H1 (cell line): ENCODE results near the gene MACROH2A1.

ENCODE experiments used
- EGR1 ChIP-seq: IDR thresholded peaks from 2 replicates; pipeline ENCODE4 v1.6.1; 2011; ENCODE audit warnings: low read depth, low read length, borderline replicate concordance
- EZH2 ChIP-seq: fragments of 200-600 bp; sonication (generic); IDR thresholded peaks from 2 replicates; pipeline ENCODE4 v1.7.1; 2012; ENCODE audit warnings: low read depth, mild to moderate bottlenecking, moderate library complexity, low read length, inconsistent platforms; ENCODE audit not compliant: severe bottlenecking
- POLR2A ChIP-seq, 2 experiments: IDR thresholded peaks; 1 replicate in 1 of 2; 2 replicates in 1 of 2; pipeline ENCODE4 v1.6.1; 2011; ENCODE audit warnings: low read depth in 2 of 2, low read length in 2 of 2, mild to moderate bottlenecking in 2 of 2; ENCODE audit errors: control extremely low read depth in 1 of 2
- RAD21 ChIP-seq, 2 experiments: IDR thresholded peaks in 1 of 2; conservative IDR thresholded peaks in 1 of 2; 2 replicates each; pipeline ENCODE4 v1.6.1; 2011; ENCODE audit warnings: low read depth in 2 of 2, low read length in 2 of 2, improper control_type of control experiment in 1 of 2, inconsistent platforms in 1 of 2, mild to moderate bottlenecking in 1 of 2, moderate library complexity in 1 of 2
- SIN3A ChIP-seq, 2 experiments: IDR thresholded peaks in 1 of 2; conservative IDR thresholded peaks in 1 of 2; 2 replicates each; pipeline ENCODE4 v1.6.1; 2011 to 2012; ENCODE audit warnings: low read length in 2 of 2, improper control_type of control experiment in 1 of 2, low read depth in 1 of 2, mild to moderate bottlenecking in 1 of 2
- USF2 ChIP-seq: IDR thresholded peaks from 2 replicates; pipeline ENCODE4 v1.6.1; 2011; ENCODE audit warnings: low read length, improper control_type of control experiment
- TF ChIP-seq, protein P1 (sequence below), 3 experiments: IDR thresholded peaks; 1 replicate in 2 of 3; 2 replicates in 1 of 3; pipeline versions ENCODE4 v1.5.1 to v1.6.1; 2011; ENCODE audit warnings: low read length in 3 of 3, mild to moderate bottlenecking in 3 of 3, inconsistent platforms in 2 of 3, low read depth in 1 of 3, moderate library complexity in 1 of 3; ENCODE audit not compliant: insufficient read depth in 1 of 3; ENCODE audit errors: control extremely low read depth in 1 of 3

DNA sequence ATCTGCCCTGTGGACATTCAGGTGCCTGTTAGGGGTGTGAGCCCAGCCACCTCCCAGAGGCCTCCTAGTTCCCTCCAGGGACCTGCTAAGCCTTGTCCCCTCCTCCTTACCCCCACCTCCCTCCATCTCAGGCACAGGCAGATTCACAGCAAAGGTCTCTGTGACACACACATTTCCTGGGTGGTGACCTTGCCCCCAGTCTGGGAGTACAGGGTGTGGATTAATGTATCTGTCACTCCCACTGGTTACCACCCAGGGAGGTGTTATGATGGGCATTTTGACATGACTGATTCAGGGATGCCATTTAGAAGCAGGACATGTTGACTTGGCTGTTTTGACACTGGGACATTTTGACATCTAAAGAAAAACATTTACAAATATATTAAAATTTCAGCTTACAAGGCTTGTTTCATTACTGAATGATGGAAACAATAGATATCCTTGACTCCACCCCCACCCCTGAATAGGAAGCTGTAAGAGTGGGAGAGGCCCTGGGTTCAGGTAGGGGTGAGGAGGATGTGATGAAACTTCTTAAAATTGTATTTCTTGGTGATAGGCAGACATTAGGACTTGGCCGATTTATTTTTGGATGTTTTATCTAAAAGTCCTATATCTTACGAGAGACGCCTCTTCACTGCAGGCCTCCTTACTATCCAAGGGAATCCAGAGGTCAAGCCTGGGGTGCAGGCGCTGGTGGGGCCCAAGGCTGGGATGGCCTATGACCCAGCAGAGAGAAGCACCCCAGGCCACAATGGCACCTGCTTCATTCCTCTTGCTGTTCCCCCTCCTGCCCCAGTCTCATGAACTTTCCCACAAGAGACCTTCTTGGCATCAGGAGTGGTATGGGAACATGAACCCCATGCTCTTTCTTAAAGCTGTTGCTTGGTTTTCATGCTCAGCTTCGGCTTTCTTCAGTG, 101.9 kb downstream of the MACROH2A1 start:
- no peak for TF ChIP-seq USF2
- TF ChIP-seq, protein P1, sequence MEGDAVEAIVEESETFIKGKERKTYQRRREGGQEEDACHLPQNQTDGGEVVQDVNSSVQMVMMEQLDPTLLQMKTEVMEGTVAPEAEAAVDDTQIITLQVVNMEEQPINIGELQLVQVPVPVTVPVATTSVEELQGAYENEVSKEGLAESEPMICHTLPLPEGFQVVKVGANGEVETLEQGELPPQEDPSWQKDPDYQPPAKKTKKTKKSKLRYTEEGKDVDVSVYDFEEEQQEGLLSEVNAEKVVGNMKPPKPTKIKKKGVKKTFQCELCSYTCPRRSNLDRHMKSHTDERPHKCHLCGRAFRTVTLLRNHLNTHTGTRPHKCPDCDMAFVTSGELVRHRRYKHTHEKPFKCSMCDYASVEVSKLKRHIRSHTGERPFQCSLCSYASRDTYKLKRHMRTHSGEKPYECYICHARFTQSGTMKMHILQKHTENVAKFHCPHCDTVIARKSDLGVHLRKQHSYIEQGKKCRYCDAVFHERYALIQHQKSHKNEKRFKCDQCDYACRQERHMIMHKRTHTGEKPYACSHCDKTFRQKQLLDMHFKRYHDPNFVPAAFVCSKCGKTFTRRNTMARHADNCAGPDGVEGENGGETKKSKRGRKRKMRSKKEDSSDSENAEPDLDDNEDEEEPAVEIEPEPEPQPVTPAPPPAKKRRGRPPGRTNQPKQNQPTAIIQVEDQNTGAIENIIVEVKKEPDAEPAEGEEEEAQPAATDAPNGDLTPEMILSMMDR (IDR thresholded peaks at IDR 0.05; ENCODE audit: control extremely low read depth in 1 of 3, insufficient read depth in 1 of 3, low read depth in 1 of 3, low read length in 3 of 3): no peak
- TF ChIP-seq EZH2: no peak
- no peak for TF ChIP-seq EGR1
- no peak for TF ChIP-seq SIN3A (conservative IDR thresholded peaks at IDR 0.05 in 1 of 2, IDR thresholded peaks at IDR 0.05 in 1 of 2; ENCODE audit: low read depth in 1 of 2, low read length in 2 of 2)
- no peak for TF ChIP-seq POLR2A (IDR thresholded peaks at IDR 0.05; ENCODE audit: control extremely low read depth in 1 of 2, low read depth in 2 of 2, low read length in 2 of 2)
- TF ChIP-seq RAD21 (IDR thresholded peaks at IDR 0.05 in 1 of 2, conservative IDR thresholded peaks at IDR 0.05 in 1 of 2; ENCODE audit: low read depth in 2 of 2, low read length in 2 of 2): no peak
